ENCODE measurements around the gene CD5L.

The CD5L gene

GRCh38 chr1:157803851-157804250, 37.8 kb downstream of the CD5L start:
- peaks cover 89% of the 10 kb centered on the region for H3K4me1 ChIP-seq (ENCODE audit: control insufficient read depth, low read length)
- no peaks in the 10 kb centered on the region for H3K9me3 ChIP-seq (ENCODE audit: control insufficient read depth, insufficient read depth, low read length)
- H3K79me2 ChIP-seq (ENCODE audit: control insufficient read depth, low read length), result 0 out of 2 replicates have a peak, but pooled peaks cover 4% of the 10 kb centered on the region
- H4K20me1 ChIP-seq (ENCODE audit: control insufficient read depth, insufficient read depth, low read depth, low read length), result no peaks in the 10 kb centered on the region
- peak overlapping the region; percentile 96 for H3K4me2 ChIP-seq (ENCODE audit: low read length)
- H3K36me3 ChIP-seq (ENCODE audit: control insufficient read depth, low read length), result peaks cover 26% of the 10 kb centered on the region
- H3K27ac ChIP-seq (ENCODE audit: low read depth, low read length), result no peak overlapping the region
- TF ChIP-seq EZH2phosphoT487 (IDR thresholded peaks at IDR 0.05; ENCODE audit: borderline replicate concordance, low read length) (no peak), CTCF (IDR thresholded peaks at IDR 0.05; ENCODE audit: low read depth, low read length, poor library complexity, severe bottlenecking) (no peak)
- H3F3A ChIP-seq (ENCODE audit: control insufficient read depth, insufficient read depth), result peaks cover 27% of the 10 kb centered on the region
- peak overlapping the region; percentile 25; the same call in 1 of the 2 replicates for H3K4me3 ChIP-seq (ENCODE audit: low read length)
- no peaks in the 10 kb centered on the region for H3K9me2 ChIP-seq (replicated peaks; ENCODE audit: control insufficient read depth, low read length)
- H3K27me3 ChIP-seq (ENCODE audit: control insufficient read depth, low read length), result no peaks in the 10 kb centered on the region

GRCh38 chr1:157799996-157800395, 41.6 kb downstream of the CD5L start:
- H3F3A ChIP-seq (ENCODE audit: control insufficient read depth, insufficient read depth), result peaks cover 3% of the 10 kb centered on the region; the same call in 1 of the 2 replicates
- H4K20me1 ChIP-seq (ENCODE audit: control insufficient read depth, insufficient read depth, low read depth, low read length), result no peaks in the 10 kb centered on the region
- no peaks in the 10 kb centered on the region for H3K9me2 ChIP-seq (replicated peaks; ENCODE audit: control insufficient read depth, low read length)
- H3K4me2 ChIP-seq (ENCODE audit: low read length), result no peak overlapping the region
- H3K79me2 ChIP-seq (ENCODE audit: control insufficient read depth, low read length), result no peaks in the 10 kb centered on the region
- H3K27me3 ChIP-seq (ENCODE audit: control insufficient read depth, low read length), result no peaks in the 10 kb centered on the region
- peaks cover 74% of the 10 kb centered on the region for H3K4me1 ChIP-seq (ENCODE audit: control insufficient read depth, low read length)
- TF ChIP-seq EZH2phosphoT487 (IDR thresholded peaks at IDR 0.05; ENCODE audit: borderline replicate concordance, low read length) (no peak), CTCF (IDR thresholded peaks at IDR 0.05; ENCODE audit: low read depth, low read length, poor library complexity, severe bottlenecking) (no peak)
- peaks cover 39% of the 10 kb centered on the region for H3K36me3 ChIP-seq (ENCODE audit: control insufficient read depth, low read length)
- H3K4me3 ChIP-seq (ENCODE audit: low read length), result no peak overlapping the region
- 0 out of 2 replicates have a peak, but pooled peaks cover under 1% of the 10 kb centered on the region for H3K9me3 ChIP-seq (ENCODE audit: control insufficient read depth, insufficient read depth, low read length)
- H3K27ac ChIP-seq (ENCODE audit: low read depth, low read length), result no peak overlapping the region

- Histone ChIP-seq H4K20me1 (ENCODE audit: control insufficient read depth, insufficient read depth, low read depth, low read length) (no peaks in the 10 kb centered on the region), H3K79me2 (ENCODE audit: control insufficient read depth, low read length) (no peaks in the 10 kb centered on the region), H3K4me1 (ENCODE audit: control insufficient read depth, low read length) (peaks cover 59% of the 10 kb centered on the region), H3K36me3 (ENCODE audit: control insufficient read depth, low read length) (peaks cover 43% of the 10 kb centered on the region), H3K9me3 (ENCODE audit: control insufficient read depth, insufficient read depth, low read length) (peaks cover 15% of the 10 kb centered on the region), H3K27ac (ENCODE audit: low read depth, low read length) (no peak overlapping the region), H3K9me2 (replicated peaks; ENCODE audit: control insufficient read depth, low read length) (no peaks in the 10 kb centered on the region), H3K27me3 (ENCODE audit: control insufficient read depth, low read length) (no peaks in the 10 kb centered on the region), H3K4me2 (ENCODE audit: low read length) (peak overlapping the region; percentile 57), H3F3A (ENCODE audit: control insufficient read depth, insufficient read depth) (peaks cover 3% of the 10 kb centered on the region), H3K4me3 (ENCODE audit: low read length) (peak overlapping the region; percentile 47)
- no peak for TF ChIP-seq EZH2phosphoT487 (IDR thresholded peaks at IDR 0.05; ENCODE audit: borderline replicate concordance, low read length)
- TF ChIP-seq CTCF (IDR thresholded peaks at IDR 0.05; ENCODE audit: low read depth, low read length, poor library complexity, severe bottlenecking), result no peak
Measured at GRCh38 chr1:157798211-157798610, 43.4 kb downstream of the CD5L start.
